Measurements from ENCODE around the gene BMERB1.

Gene BMERB1

DNA sequence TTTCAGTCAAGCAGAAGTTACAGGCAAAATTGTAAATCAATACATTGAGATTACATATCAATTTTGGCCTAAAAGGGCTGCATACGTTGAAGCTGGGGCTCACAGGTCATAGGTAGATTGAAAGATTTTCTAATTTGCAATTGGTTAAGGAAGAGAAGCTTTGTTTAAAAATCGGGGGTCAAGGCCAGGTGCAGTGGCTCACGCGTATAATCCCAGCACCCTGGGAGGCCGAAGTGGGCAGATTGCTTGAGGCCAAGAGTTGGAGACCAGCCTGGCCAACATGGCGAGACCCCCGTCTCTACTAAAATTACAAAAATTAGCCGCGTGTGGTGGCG lies 140.2 kb downstream of the BMERB1 start:
- no peak for DNase-seq (ENCODE audit: low read depth in 2 of 2)
- no peak overlapping the region for H3K4me3 ChIP-seq (replicated peaks in 1 of 2; ENCODE audit: low read depth in 2 of 2, low read length in 2 of 2)
- TF ChIP-seq, protein P1, sequence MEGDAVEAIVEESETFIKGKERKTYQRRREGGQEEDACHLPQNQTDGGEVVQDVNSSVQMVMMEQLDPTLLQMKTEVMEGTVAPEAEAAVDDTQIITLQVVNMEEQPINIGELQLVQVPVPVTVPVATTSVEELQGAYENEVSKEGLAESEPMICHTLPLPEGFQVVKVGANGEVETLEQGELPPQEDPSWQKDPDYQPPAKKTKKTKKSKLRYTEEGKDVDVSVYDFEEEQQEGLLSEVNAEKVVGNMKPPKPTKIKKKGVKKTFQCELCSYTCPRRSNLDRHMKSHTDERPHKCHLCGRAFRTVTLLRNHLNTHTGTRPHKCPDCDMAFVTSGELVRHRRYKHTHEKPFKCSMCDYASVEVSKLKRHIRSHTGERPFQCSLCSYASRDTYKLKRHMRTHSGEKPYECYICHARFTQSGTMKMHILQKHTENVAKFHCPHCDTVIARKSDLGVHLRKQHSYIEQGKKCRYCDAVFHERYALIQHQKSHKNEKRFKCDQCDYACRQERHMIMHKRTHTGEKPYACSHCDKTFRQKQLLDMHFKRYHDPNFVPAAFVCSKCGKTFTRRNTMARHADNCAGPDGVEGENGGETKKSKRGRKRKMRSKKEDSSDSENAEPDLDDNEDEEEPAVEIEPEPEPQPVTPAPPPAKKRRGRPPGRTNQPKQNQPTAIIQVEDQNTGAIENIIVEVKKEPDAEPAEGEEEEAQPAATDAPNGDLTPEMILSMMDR (IDR thresholded peaks at IDR 0.05; ENCODE audit: low read depth, low read length) = no peak

DNA sequence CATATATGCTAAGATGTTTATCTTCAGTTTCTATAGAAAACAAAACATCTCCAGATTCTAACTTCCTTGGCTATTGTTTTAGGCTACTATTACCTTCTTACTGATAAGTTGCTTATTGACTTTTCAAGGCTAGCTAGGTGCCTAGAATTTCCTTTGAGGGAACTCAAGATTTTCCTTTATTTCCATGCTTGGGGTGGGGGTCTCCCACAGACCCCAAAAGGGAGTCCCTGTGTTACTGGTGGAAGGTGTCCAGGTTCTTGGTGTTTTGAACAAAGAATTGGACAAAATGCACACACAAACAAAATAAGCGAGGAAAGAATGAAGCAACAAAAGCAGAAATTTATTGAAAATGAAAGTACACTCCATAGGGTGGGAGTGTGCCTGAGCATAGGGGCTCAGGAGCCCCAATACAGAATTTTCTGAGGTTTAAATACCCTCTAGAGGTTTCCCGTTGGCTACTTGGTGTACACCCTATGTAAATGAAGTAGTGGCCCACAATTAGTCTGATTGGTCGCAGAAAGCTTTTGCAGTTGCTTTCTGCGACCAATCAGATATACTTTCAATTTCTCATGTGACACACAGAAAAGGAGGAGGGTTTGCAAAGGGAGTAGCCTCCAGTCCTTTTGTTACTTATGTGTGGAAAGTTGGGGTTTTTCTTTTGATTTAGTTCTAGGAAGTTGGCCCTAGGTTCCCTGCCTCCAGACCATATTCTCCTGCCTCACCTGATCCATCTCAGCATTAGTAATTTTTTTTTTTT lies 141.1 kb downstream of the BMERB1 start:
- TF ChIP-seq, protein P1 (IDR thresholded peaks at IDR 0.05; ENCODE audit: low read depth, low read length) = no peak
- H3K4me3 ChIP-seq (replicated peaks in 1 of 2; ENCODE audit: low read depth in 2 of 2, low read length in 2 of 2) = no peak overlapping the region
- no peak for DNase-seq (ENCODE audit: low read depth in 2 of 2)

DNA sequence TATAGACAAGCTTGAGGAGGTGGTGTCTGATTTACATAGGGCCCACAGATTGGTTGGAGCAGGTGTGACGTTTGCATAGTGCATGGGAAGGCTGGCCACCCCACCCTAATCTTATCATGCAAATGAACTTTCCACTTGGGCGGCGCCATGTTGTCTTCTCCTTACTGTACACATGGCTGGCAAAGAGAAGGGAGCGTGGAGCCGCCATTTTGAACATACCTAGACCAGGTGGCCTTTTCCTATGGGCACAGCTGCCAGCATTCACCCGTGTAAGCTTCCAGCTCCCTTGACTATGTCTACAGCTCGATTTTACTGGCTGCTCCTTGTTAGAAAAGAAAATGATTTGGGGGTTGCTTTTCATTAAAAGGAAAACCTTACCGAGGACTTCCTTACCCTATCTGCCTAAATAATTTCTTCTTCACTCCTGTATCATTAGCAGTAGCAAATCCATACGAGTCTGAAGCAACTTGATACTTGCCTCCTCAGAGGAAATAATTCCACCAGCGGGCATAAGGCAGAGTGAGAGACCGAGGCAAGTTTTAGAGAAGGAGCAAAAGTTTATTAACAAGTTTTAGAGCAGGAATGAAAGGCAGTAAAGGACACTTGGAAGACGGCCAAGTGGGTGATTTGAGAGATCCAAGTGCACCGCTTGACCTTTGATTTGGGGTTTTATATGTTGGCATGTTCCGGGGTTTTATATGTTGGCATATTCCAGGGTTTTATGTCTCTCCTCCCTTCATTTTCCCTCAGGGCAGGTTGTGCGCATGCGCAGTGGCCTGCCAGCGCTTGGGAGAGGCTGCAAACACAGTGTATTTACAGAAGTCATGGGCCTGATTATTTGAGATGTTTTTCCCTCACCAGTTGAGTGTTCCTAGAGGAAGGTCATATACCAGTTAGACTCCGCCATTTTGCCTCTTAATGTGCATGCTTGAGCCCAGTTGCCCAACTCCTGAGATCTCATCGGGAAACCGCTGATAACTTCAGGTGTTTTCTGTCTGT lies 142.9 kb downstream of the BMERB1 start:
- TF ChIP-seq, protein P1 (IDR thresholded peaks at IDR 0.05; ENCODE audit: low read depth, low read length) = no peak
- no peak overlapping the region for H3K4me3 ChIP-seq (replicated peaks in 1 of 2; ENCODE audit: low read depth in 2 of 2, low read length in 2 of 2)
- DNase-seq (ENCODE audit: low read depth in 2 of 2) = no peak

DNA sequence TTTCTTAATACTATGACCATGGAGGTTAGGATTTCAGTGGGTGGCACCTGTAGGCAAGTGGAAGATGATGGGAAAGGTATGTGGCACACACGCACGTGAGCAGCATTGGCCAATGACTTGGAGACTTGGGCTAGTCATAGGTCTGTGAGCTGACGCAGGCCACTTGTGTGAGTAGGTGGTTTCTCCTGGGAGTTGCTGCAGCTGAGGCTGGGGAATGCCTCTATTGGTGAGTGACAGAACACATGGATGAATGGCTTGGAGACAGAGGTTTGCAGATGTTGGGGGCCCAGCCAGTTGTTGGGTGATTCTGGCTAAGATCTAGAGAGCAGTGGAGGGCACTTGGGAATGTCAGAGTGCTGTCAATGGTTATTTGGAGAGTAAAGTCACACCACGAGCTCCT lies 144.4 kb downstream of the BMERB1 start:
- TF ChIP-seq, protein P1 (IDR thresholded peaks at IDR 0.05; ENCODE audit: low read depth, low read length) = no peak
- no peak for DNase-seq (ENCODE audit: low read depth in 2 of 2)
- no peak overlapping the region for H3K4me3 ChIP-seq (replicated peaks in 1 of 2; ENCODE audit: low read depth in 2 of 2, low read length in 2 of 2)

DNA sequence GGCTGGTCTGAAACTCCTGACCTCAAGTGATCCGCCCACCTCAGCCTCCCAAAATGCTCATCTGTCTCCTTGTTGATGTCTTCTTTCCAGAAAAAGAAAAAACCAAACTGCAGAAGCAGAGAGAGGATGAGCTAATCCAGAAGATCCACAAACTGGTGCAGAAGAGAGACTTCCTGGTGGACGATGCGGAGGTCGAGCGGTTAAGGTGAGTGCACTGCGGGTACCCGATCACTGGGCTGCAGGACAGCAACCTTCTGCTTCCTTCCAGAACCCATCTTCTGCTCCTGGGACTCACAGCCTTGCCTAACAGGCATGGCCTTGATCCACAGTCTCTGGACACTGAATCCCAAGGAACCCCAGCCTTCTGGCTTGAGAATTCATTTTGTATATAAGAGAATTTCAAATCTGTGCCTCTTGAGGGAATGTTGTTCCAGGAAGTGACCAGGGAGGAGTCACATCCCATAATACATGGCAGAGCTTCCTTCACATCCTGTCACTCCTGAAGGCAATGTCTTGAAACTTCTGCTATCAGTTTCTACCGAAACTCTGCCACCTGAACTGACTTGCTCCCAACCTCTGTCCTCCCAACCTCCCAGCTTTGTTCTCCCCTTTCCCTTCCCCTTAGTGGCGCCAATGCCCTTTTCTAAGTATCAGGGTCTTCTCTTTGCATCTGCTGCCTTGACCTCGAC lies 146.9 kb downstream of the BMERB1 start:
- no peak overlapping the region for H3K4me3 ChIP-seq (replicated peaks in 1 of 2; ENCODE audit: low read depth in 2 of 2, low read length in 2 of 2)
- TF ChIP-seq, protein P1 (IDR thresholded peaks at IDR 0.05; ENCODE audit: low read depth, low read length) = no peak
- no peak for DNase-seq (ENCODE audit: low read depth in 2 of 2)

- DNase-seq (ENCODE audit: low read depth in 2 of 2) = no peak
- H3K4me3 ChIP-seq (replicated peaks in 1 of 2; ENCODE audit: low read depth in 2 of 2, low read length in 2 of 2) = no peak overlapping the region
- TF ChIP-seq, protein P1 (IDR thresholded peaks at IDR 0.05; ENCODE audit: low read depth, low read length) = no peak
Observed at GRCh38 chr16:15583526-15583925, 149.1 kb downstream of the BMERB1 start.

Measured in cardiac fibroblast (primary cell).